Peyer's patch (tissue), 4 donors: ENCODE measurements around the gene DHRSX. TPM values are rescaled to one million over a fixed set of nuclear protein-coding genes. Genes with fewer than 3 reads are reported as not detected.
"Not testable (repeated sequence)": the region's sequence is repeated elsewhere in the genome, so short reads cannot be mapped to it uniquely, and the experiment has no call there.

ENCODE experiments used
- DNase-seq, 3 donors: peaks; one replicate each; pipeline ENCODE4 v3.0.0-alpha.2; 2017 to 2019
- H3K27ac ChIP-seq, 4 donors: fragments of 200-600 bp; sonication (generic); one replicate each; pipeline ENCODE4 v1.5.1; 2016 to 2019
- H3K27me3 ChIP-seq, 2 donors: fragments of 200-600 bp; sonication (generic); one replicate each; pipeline ENCODE4 v1.5.1; 2019
- H3K36me3 ChIP-seq, 3 donors: fragments of 200-600 bp; sonication (generic); one replicate each; pipeline ENCODE4 v1.5.1; 2016 to 2019
- H3K4me1 ChIP-seq, 4 donors: fragments of 200-600 bp; sonication (generic); one replicate each; pipeline ENCODE4 v1.5.1; 2016 to 2019
- H3K4me3 ChIP-seq, 4 donors: fragments of 200-600 bp; sonication (generic); 1 replicate in 3 of 4; 2 replicates in 1 of 4; pipeline ENCODE4 v1.5.1; 2016 to 2019; ENCODE audit warnings: mild to moderate bottlenecking in 1 of 4
- H3K9me3 ChIP-seq, 4 donors: fragments of 200-600 bp; sonication (generic); one replicate each; pipeline ENCODE4 v1.5.1; 2016 to 2019; ENCODE audit warnings: mild to moderate bottlenecking in 1 of 4
- CTCF ChIP-seq, 6 experiments: fragments of 450-650 bp in 4 of 6; fragments of 200-600 bp in 2 of 6; sonication (generic) in 1 of 6; IDR thresholded peaks; one replicate each; pipeline ENCODE4 v1.5.1; 2017 to 2019; ENCODE audit warnings: antibody characterized with exemption in 6 of 6, mild to moderate bottlenecking in 3 of 6, moderate library complexity in 1 of 6
- POLR2A ChIP-seq, 2 donors: fragments of 450-650 bp; IDR thresholded peaks; one replicate each; pipeline ENCODE4 v1.5.1; 2017; ENCODE audit warnings: antibody characterized with exemption in 2 of 2, mild to moderate bottlenecking in 2 of 2, moderate library complexity in 2 of 2
- total RNA-seq, 4 donors: library from RNA; depleted of rRNA; stranded (reverse); fragments of >200 nt; gene quantifications; one replicate each; pipeline ENCODE4 v1.1.0, GENCODE V29; 2016

Gene DHRSX
- total RNA-seq, 4 donors from 2014 or later = 21.5 to 55.4 (median 40.4) TPM

GRCh38 chrX:2426289-2426882 lies 74.4 kb downstream of the DHRSX start:
- H3K36me3 ChIP-seq = peaks cover 0 to 15% (median 0%) of the 10 kb centered on the region in 3 donors
- no peak overlapping the region for H3K27ac ChIP-seq
- no peak for DNase-seq
- TF ChIP-seq CTCF (IDR thresholded peaks at IDR 0.05) = no peak
- TF ChIP-seq POLR2A (IDR thresholded peaks at IDR 0.05) = no peak
- no peak overlapping the region for H3K4me3 ChIP-seq
- H3K27me3 ChIP-seq = no peaks in the 10 kb centered on the region
- H3K4me1 ChIP-seq = no peaks in the 10 kb centered on the region
- H3K9me3 ChIP-seq = no peaks in the 10 kb centered on the region

- H3K9me3 ChIP-seq = no peaks in the 10 kb centered on the region
- TF ChIP-seq CTCF (IDR thresholded peaks at IDR 0.05) (no peak), POLR2A (IDR thresholded peaks at IDR 0.05) (no peak)
- H3K27me3 ChIP-seq = no peaks in the 10 kb centered on the region
- DNase-seq = no peak
- no peak overlapping the region for H3K4me3 ChIP-seq
- peaks cover 0 to 17% (median 0%) of the 10 kb centered on the region in 3 donors for H3K36me3 ChIP-seq
- H3K27ac ChIP-seq = no peak overlapping the region
- H3K4me1 ChIP-seq = no peaks in the 10 kb centered on the region
Observed at GRCh38 chrX:2425286-2426071, 75.3 kb downstream of the DHRSX start.

GRCh38 chrX:2424317-2424716 lies 76.5 kb downstream of the DHRSX start:
- H3K27me3 ChIP-seq = no peaks in the 10 kb centered on the region
- peaks cover 0 to 23% (median 0%) of the 10 kb centered on the region in 3 donors for H3K36me3 ChIP-seq
- H3K4me3 ChIP-seq = no peak overlapping the region
- DNase-seq = no peak
- TF ChIP-seq POLR2A (IDR thresholded peaks at IDR 0.05) (no peak), CTCF (IDR thresholded peaks at IDR 0.05) (no peak)
- H3K9me3 ChIP-seq = no peaks in the 10 kb centered on the region
- no peaks in the 10 kb centered on the region for H3K4me1 ChIP-seq
- no peak overlapping the region for H3K27ac ChIP-seq

- Histone ChIP-seq H3K4me3 (no peak overlapping the region), H3K9me3 (no peaks in the 10 kb centered on the region), H3K36me3 (peaks cover 0 to 23% (median 0%) of the 10 kb centered on the region in 3 donors), H3K27ac (no peak overlapping the region), H3K4me1 (no peaks in the 10 kb centered on the region), H3K27me3 (no peaks in the 10 kb centered on the region)
- TF ChIP-seq POLR2A (IDR thresholded peaks at IDR 0.05) (no peak), CTCF (IDR thresholded peaks at IDR 0.05) (no peak)
- DNase-seq = no peak
Observed at GRCh38 chrX:2423899-2424298, 76.9 kb downstream of the DHRSX start.

GRCh38 chrX:2423282-2423681 lies 77.5 kb downstream of the DHRSX start:
- DNase-seq = no peak
- H3K36me3 ChIP-seq = peaks cover 0 to 23% (median 0%) of the 10 kb centered on the region in 3 donors
- no peaks in the 10 kb centered on the region for H3K27me3 ChIP-seq
- H3K27ac ChIP-seq = no peak overlapping the region
- H3K9me3 ChIP-seq = no peaks in the 10 kb centered on the region
- no peaks in the 10 kb centered on the region for H3K4me1 ChIP-seq
- no peak overlapping the region for H3K4me3 ChIP-seq
- TF ChIP-seq CTCF (IDR thresholded peaks at IDR 0.05) = no peak
- TF ChIP-seq POLR2A (IDR thresholded peaks at IDR 0.05) = no peak

- not testable (repeated sequence) for H3K4me1 ChIP-seq, H3K27ac ChIP-seq, H3K9me3 ChIP-seq, H3K4me3 ChIP-seq, H3K27me3 ChIP-seq, DNase-seq
- peaks cover 0 to 23% (median 0%) of the 10 kb centered on the region in 3 donors for H3K36me3 ChIP-seq
Observed at GRCh38 chrX:2419418-2419817, 81.4 kb downstream of the DHRSX start.
